Measurements from ENCODE around the gene MSH4.
"Not testable (repeated sequence)": the region's sequence is repeated elsewhere in the genome, so short reads cannot be mapped to it uniquely, and the experiment has no call there.

Gene MSH4

GRCh38 chr1:75783920-75784319 lies 12.8 kb upstream of the MSH4 start:
- not testable (repeated sequence) for H3K4me3 ChIP-seq (ENCODE audit: low read length); H3K4me1 ChIP-seq (ENCODE audit: insufficient read depth, low read length); H3K27ac ChIP-seq (ENCODE audit: low read depth, low read length); H3K27me3 ChIP-seq (ENCODE audit: insufficient read depth, low read length); H3K9ac ChIP-seq (ENCODE audit: low read depth, low read length); H3K9me3 ChIP-seq (ENCODE audit: insufficient read depth, low read depth, low read length)
- H3K36me3 ChIP-seq (ENCODE audit: insufficient read depth, low read length), result peaks cover 19% of the 10 kb centered on the region
- 95% methylated on average over 4 of the region's 4 CpGs for WGBS

- H3K27ac ChIP-seq (ENCODE audit: low read depth, low read length), result peak overlapping the region; percentile 38; the same call in 1 of the 2 replicates
- WGBS, result 22% methylated on average over 9 of the region's 9 CpGs
Observed at GRCh38 chr1:75785320-75785982, 11.2 kb upstream of the MSH4 start.

GRCh38 chr1:75785983-75786853 lies 10.5 kb upstream of the MSH4 start, which contains the start of gene RABGGTB:
TSS of gene RABGGTB (plus strand) at chr1:75786256. CDS start at chr1:75786272, 16 bp downstream.
- H3K4me1 ChIP-seq (ENCODE audit: insufficient read depth, low read length), result peaks cover 17% of the 10 kb centered on the region
- under 1% methylated on average over 28 of the region's 28 CpGs for WGBS

More at GRCh38 chr1:75785320-75785982, 11.2 kb upstream of the MSH4 start:
- Histone ChIP-seq H3K9me3 (ENCODE audit: insufficient read depth, low read depth, low read length) (no peaks in the 10 kb centered on the region), H3K36me3 (ENCODE audit: insufficient read depth, low read length) (peaks cover 34% of the 10 kb centered on the region), H3K4me3 (ENCODE audit: low read length) (peak overlapping the region; percentile 84), H3K27me3 (ENCODE audit: insufficient read depth, low read length) (no peaks in the 10 kb centered on the region), H3K4me1 (ENCODE audit: insufficient read depth, low read length) (peaks cover 17% of the 10 kb centered on the region), H3K9ac (ENCODE audit: low read depth, low read length) (peak overlapping the region; percentile 83)

GRCh38 chr1:75786901-75787493 lies 9.7 kb upstream of the MSH4 start:
- H3K4me1 ChIP-seq (ENCODE audit: insufficient read depth, low read length), result peaks cover 17% of the 10 kb centered on the region
- H3K36me3 ChIP-seq (ENCODE audit: insufficient read depth, low read length), result peaks cover 50% of the 10 kb centered on the region
- H3K27me3 ChIP-seq (ENCODE audit: insufficient read depth, low read length), result no peaks in the 10 kb centered on the region
- H3K9me3 ChIP-seq (ENCODE audit: insufficient read depth, low read depth, low read length), result no peaks in the 10 kb centered on the region
- peak overlapping the region; percentile 96 for H3K9ac ChIP-seq (ENCODE audit: low read depth, low read length)
- H3K4me3 ChIP-seq (ENCODE audit: low read length), result peak overlapping the region; percentile 84
- H3K27ac ChIP-seq (ENCODE audit: low read depth, low read length), result peak overlapping the region; percentile 54
- WGBS, result 8% methylated on average over 9 of the region's 10 CpGs

More at GRCh38 chr1:75785983-75786853, 10.5 kb upstream of the MSH4 start, which contains the start of gene RABGGTB:
- Histone ChIP-seq H3K4me3 (ENCODE audit: low read length) (peak within 1 kb of the TSS; percentile 84), H3K27ac (ENCODE audit: low read depth, low read length) (peak within 1 kb of the TSS; percentile 54), H3K36me3 (ENCODE audit: insufficient read depth, low read length) (peaks cover 42% of the 10 kb centered on the region), H3K9me3 (ENCODE audit: insufficient read depth, low read depth, low read length) (no peaks in the 10 kb centered on the region), H3K27me3 (ENCODE audit: insufficient read depth, low read length) (no peaks in the 10 kb centered on the region), H3K9ac (ENCODE audit: low read depth, low read length) (peak within 1 kb of the TSS; percentile 96)

- Histone ChIP-seq H3K4me1 (ENCODE audit: insufficient read depth, low read length) (peaks cover 17% of the 10 kb centered on the region), H3K27me3 (ENCODE audit: insufficient read depth, low read length) (no peaks in the 10 kb centered on the region), H3K4me3 (ENCODE audit: low read length) (peak overlapping the region; percentile 84), H3K9ac (ENCODE audit: low read depth, low read length) (peak overlapping the region; percentile 96), H3K9me3 (ENCODE audit: insufficient read depth, low read depth, low read length) (no peaks in the 10 kb centered on the region), H3K27ac (ENCODE audit: low read depth, low read length) (peak overlapping the region; percentile 54), H3K36me3 (ENCODE audit: insufficient read depth, low read length) (peaks cover 55% of the 10 kb centered on the region)
- WGBS, result 15% methylated on average over 4 of the region's 4 CpGs
Observed at GRCh38 chr1:75787524-75787923, 9.2 kb upstream of the MSH4 start.

- Histone ChIP-seq H3K9me3 (ENCODE audit: insufficient read depth, low read depth, low read length) (no peaks in the 10 kb centered on the region), H3K4me1 (ENCODE audit: insufficient read depth, low read length) (peaks cover 17% of the 10 kb centered on the region), H3K27me3 (ENCODE audit: insufficient read depth, low read length) (no peaks in the 10 kb centered on the region), H3K9ac (ENCODE audit: low read depth, low read length) (peak overlapping the region; percentile 96; the same call in 1 of the 2 replicates), H3K4me3 (ENCODE audit: low read length) (peak overlapping the region; percentile 84), H3K36me3 (ENCODE audit: insufficient read depth, low read length) (peaks cover 80% of the 10 kb centered on the region), H3K27ac (ENCODE audit: low read depth, low read length) (peak overlapping the region; percentile 27; the same call in 1 of the 2 replicates)
Observed at GRCh38 chr1:75789988-75790387, 6.7 kb upstream of the MSH4 start.

GRCh38 chr1:75791022-75791421 lies 5.7 kb upstream of the MSH4 start:
- Histone ChIP-seq H3K9ac (ENCODE audit: low read depth, low read length) (peak overlapping the region; percentile 96), H3K27me3 (ENCODE audit: insufficient read depth, low read length) (no peaks in the 10 kb centered on the region), H3K27ac (ENCODE audit: low read depth, low read length) (no peak overlapping the region), H3K4me3 (ENCODE audit: low read length) (peak overlapping the region; percentile 84; the same call in 1 of the 2 replicates), H3K4me1 (ENCODE audit: insufficient read depth, low read length) (peaks cover 17% of the 10 kb centered on the region), H3K36me3 (ENCODE audit: insufficient read depth, low read length) (peaks cover 90% of the 10 kb centered on the region), H3K9me3 (ENCODE audit: insufficient read depth, low read depth, low read length) (no peaks in the 10 kb centered on the region)
- WGBS, result 95% methylated on average over 1 of the region's 1 CpG

GRCh38 chr1:75792091-75792490 lies 4.6 kb upstream of the MSH4 start:
- no peak overlapping the region for H3K4me3 ChIP-seq (ENCODE audit: low read length)
- no peaks in the 10 kb centered on the region for H3K9me3 ChIP-seq (ENCODE audit: insufficient read depth, low read depth, low read length)
- H3K36me3 ChIP-seq (ENCODE audit: insufficient read depth, low read length), result peaks cover 96% of the 10 kb centered on the region
- no peaks in the 10 kb centered on the region for H3K27me3 ChIP-seq (ENCODE audit: insufficient read depth, low read length)
- H3K4me1 ChIP-seq (ENCODE audit: insufficient read depth, low read length), result peaks cover 17% of the 10 kb centered on the region
- H3K27ac ChIP-seq (ENCODE audit: low read depth, low read length), result peak overlapping the region; percentile 27; the same call in 1 of the 2 replicates
- no peak overlapping the region for H3K9ac ChIP-seq (ENCODE audit: low read depth, low read length)
- 98% methylated on average over 3 of the region's 3 CpGs for WGBS

- H3K9ac ChIP-seq (ENCODE audit: low read depth, low read length), result no peak overlapping the region
- no peak overlapping the region for H3K4me3 ChIP-seq (ENCODE audit: low read length)
- H3K9me3 ChIP-seq (ENCODE audit: insufficient read depth, low read depth, low read length), result no peaks in the 10 kb centered on the region
- 100% methylated on average over 1 of the region's 2 CpGs for WGBS
- H3K27ac ChIP-seq (ENCODE audit: low read depth, low read length), result no peak overlapping the region
- no peaks in the 10 kb centered on the region for H3K27me3 ChIP-seq (ENCODE audit: insufficient read depth, low read length)
- H3K36me3 ChIP-seq (ENCODE audit: insufficient read depth, low read length), result peaks cover 83% of the 10 kb centered on the region
- H3K4me1 ChIP-seq (ENCODE audit: insufficient read depth, low read length), result peaks cover 5% of the 10 kb centered on the region; the same call in 1 of the 2 replicates
Observed at GRCh38 chr1:75794382-75794781, 2.3 kb upstream of the MSH4 start.

- peaks cover 69% of the 10 kb centered on the region for H3K36me3 ChIP-seq (ENCODE audit: insufficient read depth, low read length)
- H3K9ac ChIP-seq (ENCODE audit: low read depth, low read length), result no peak overlapping the region
- no peak overlapping the region for H3K4me3 ChIP-seq (ENCODE audit: low read length)
- no peaks in the 10 kb centered on the region for H3K4me1 ChIP-seq (ENCODE audit: insufficient read depth, low read length)
- no peak overlapping the region for H3K27ac ChIP-seq (ENCODE audit: low read depth, low read length)
- 93% methylated on average over 4 of the region's 4 CpGs for WGBS
- H3K9me3 ChIP-seq (ENCODE audit: insufficient read depth, low read depth, low read length), result no peaks in the 10 kb centered on the region
- H3K27me3 ChIP-seq (ENCODE audit: insufficient read depth, low read length), result no peaks in the 10 kb centered on the region
Observed at GRCh38 chr1:75795703-75796193, 934 bp upstream of the MSH4 start.

- H3K4me1 ChIP-seq (ENCODE audit: insufficient read depth, low read length), result no peaks in the 10 kb centered on the region
- WGBS, result 90% methylated on average over 6 of the region's 6 CpGs
- no peaks in the 10 kb centered on the region for H3K9me3 ChIP-seq (ENCODE audit: insufficient read depth, low read depth, low read length)
- peaks cover 54% of the 10 kb centered on the region for H3K36me3 ChIP-seq (ENCODE audit: insufficient read depth, low read length)
- H3K9ac ChIP-seq (ENCODE audit: low read depth, low read length), result no peak overlapping the region
- no peak overlapping the region for H3K27ac ChIP-seq (ENCODE audit: low read depth, low read length)
- no peaks in the 10 kb centered on the region for H3K27me3 ChIP-seq (ENCODE audit: insufficient read depth, low read length)
- H3K4me3 ChIP-seq (ENCODE audit: low read length), result no peak overlapping the region
Observed at GRCh38 chr1:75797273-75797588, 549 bp downstream of the MSH4 start.

All from HUES64 (cell line).